ENCODE measurements around the gene FCN2. TPM values are rescaled to one million over a fixed set of nuclear protein-coding genes. Genes with fewer than 3 reads are reported as not detected.

FCN2 gene
- total and polyA plus RNA-seq, 9 donors = 0.16 to 0.24 (median 0.18) TPM; not detected in 5

GRCh38 chr9:134895097-134895496, 14.5 kb downstream of the FCN2 start:
- Histone ChIP-seq H3K4me3 (ENCODE audit: low read length) (no peak overlapping the region), H3K36me3 (ENCODE audit: control insufficient read depth, insufficient read depth, low read length) (no peaks in the 10 kb centered on the region), H3K4me1 (ENCODE audit: control insufficient read depth, insufficient read depth, low read length) (peaks cover 37% of the 10 kb centered on the region), H3K27ac (ENCODE audit: low read length) (peak overlapping the region; percentile 82), H3K9me3 (replicated peaks; ENCODE audit: control insufficient read depth, low read depth, low read length) (peaks cover 9% of the 10 kb centered on the region), H3K27me3 (ENCODE audit: control insufficient read depth, insufficient read depth, low read length) (no peaks in the 10 kb centered on the region)
- WGBS (ENCODE audit: insufficient coverage) = 69% methylated on average over 3 of the region's 3 CpGs
- no peak for DNase-seq

GRCh38 chr9:134895567-134895907, 14.9 kb downstream of the FCN2 start:
- no peak for DNase-seq
- Histone ChIP-seq H3K9me3 (replicated peaks; ENCODE audit: control insufficient read depth, low read depth, low read length) (peaks cover 9% of the 10 kb centered on the region), H3K27ac (ENCODE audit: low read length) (peak overlapping the region; percentile 82), H3K27me3 (ENCODE audit: control insufficient read depth, insufficient read depth, low read length) (no peaks in the 10 kb centered on the region), H3K4me1 (ENCODE audit: control insufficient read depth, insufficient read depth, low read length) (peaks cover 37% of the 10 kb centered on the region), H3K36me3 (ENCODE audit: control insufficient read depth, insufficient read depth, low read length) (no peaks in the 10 kb centered on the region), H3K4me3 (ENCODE audit: low read length) (no peak overlapping the region)
- WGBS (ENCODE audit: insufficient coverage) = no CpG with 5 or more reads among the region's 2 CpGs

- 31% methylated on average over 12 of the region's 14 CpGs for WGBS (ENCODE audit: insufficient coverage)
- H3K27ac ChIP-seq (ENCODE audit: low read length) = peak overlapping the region; percentile 82
- H3K4me3 ChIP-seq (ENCODE audit: low read length) = no peak overlapping the region
- peak; percentile 85 for DNase-seq
- H3K4me1 ChIP-seq (ENCODE audit: control insufficient read depth, insufficient read depth, low read length) = peaks cover 33% of the 10 kb centered on the region
- H3K36me3 ChIP-seq (ENCODE audit: control insufficient read depth, insufficient read depth, low read length) = no peaks in the 10 kb centered on the region
- H3K27me3 ChIP-seq (ENCODE audit: control insufficient read depth, insufficient read depth, low read length) = no peaks in the 10 kb centered on the region
- H3K9me3 ChIP-seq (replicated peaks; ENCODE audit: control insufficient read depth, low read depth, low read length) = peaks cover 9% of the 10 kb centered on the region
Observed at GRCh38 chr9:134895908-134896833, 15.6 kb downstream of the FCN2 start.

GRCh38 chr9:134896834-134897583, 16.4 kb downstream of the FCN2 start:
- peaks cover 26% of the 10 kb centered on the region for H3K4me1 ChIP-seq (ENCODE audit: control insufficient read depth, insufficient read depth, low read length)
- 57% methylated on average over 8 of the region's 14 CpGs for whole genome bisulfite sequencing (ENCODE audit: insufficient coverage)
- DNase-seq = no peak
- no peaks in the 10 kb centered on the region for H3K36me3 ChIP-seq (ENCODE audit: control insufficient read depth, insufficient read depth, low read length)
- H3K4me3 ChIP-seq (ENCODE audit: low read length) = no peak overlapping the region
- no peaks in the 10 kb centered on the region for H3K27me3 ChIP-seq (ENCODE audit: control insufficient read depth, insufficient read depth, low read length)
- H3K27ac ChIP-seq (ENCODE audit: low read length) = peak overlapping the region; percentile 82
- H3K9me3 ChIP-seq (replicated peaks; ENCODE audit: control insufficient read depth, low read depth, low read length) = peaks cover 9% of the 10 kb centered on the region

GRCh38 chr9:134897584-134898170, 17.1 kb downstream of the FCN2 start:
- no peaks in the 10 kb centered on the region for H3K36me3 ChIP-seq (ENCODE audit: control insufficient read depth, insufficient read depth, low read length)
- H3K4me1 ChIP-seq (ENCODE audit: control insufficient read depth, insufficient read depth, low read length) = peaks cover 19% of the 10 kb centered on the region
- no peaks in the 10 kb centered on the region for H3K27me3 ChIP-seq (ENCODE audit: control insufficient read depth, insufficient read depth, low read length)
- peak; percentile 26 for DNase-seq
- H3K4me3 ChIP-seq (ENCODE audit: low read length) = no peak overlapping the region
- H3K9me3 ChIP-seq (replicated peaks; ENCODE audit: control insufficient read depth, low read depth, low read length) = peaks cover 9% of the 10 kb centered on the region
- 60% methylated on average over 1 of the region's 2 CpGs for WGBS (ENCODE audit: insufficient coverage)
- H3K27ac ChIP-seq (ENCODE audit: low read length) = peak overlapping the region; percentile 57

GRCh38 chr9:134898319-134898718, 17.7 kb downstream of the FCN2 start:
- WGBS (ENCODE audit: insufficient coverage) = 0% methylated on average over 1 of the region's 2 CpGs
- no peak for DNase-seq
- Histone ChIP-seq H3K9me3 (replicated peaks; ENCODE audit: control insufficient read depth, low read depth, low read length) (peaks cover 9% of the 10 kb centered on the region), H3K4me3 (ENCODE audit: low read length) (no peak overlapping the region), H3K27ac (ENCODE audit: low read length) (peak overlapping the region; percentile 57), H3K4me1 (ENCODE audit: control insufficient read depth, insufficient read depth, low read length) (peaks cover 19% of the 10 kb centered on the region), H3K36me3 (ENCODE audit: control insufficient read depth, insufficient read depth, low read length) (no peaks in the 10 kb centered on the region), H3K27me3 (ENCODE audit: control insufficient read depth, insufficient read depth, low read length) (no peaks in the 10 kb centered on the region)

- DNase-seq = no peak
- no peaks in the 10 kb centered on the region for H3K36me3 ChIP-seq (ENCODE audit: control insufficient read depth, insufficient read depth, low read length)
- peaks cover 19% of the 10 kb centered on the region for H3K4me1 ChIP-seq (ENCODE audit: control insufficient read depth, insufficient read depth, low read length)
- H3K9me3 ChIP-seq (replicated peaks; ENCODE audit: control insufficient read depth, low read depth, low read length) = peaks cover 9% of the 10 kb centered on the region
- no peaks in the 10 kb centered on the region for H3K27me3 ChIP-seq (ENCODE audit: control insufficient read depth, insufficient read depth, low read length)
- H3K27ac ChIP-seq (ENCODE audit: low read length) = no peak overlapping the region
- H3K4me3 ChIP-seq (ENCODE audit: low read length) = no peak overlapping the region
- WGBS (ENCODE audit: insufficient coverage) = no CpG with 5 or more reads among the region's 3 CpGs
Observed at GRCh38 chr9:134899168-134899567, 18.6 kb downstream of the FCN2 start.

- H3K36me3 ChIP-seq (ENCODE audit: control insufficient read depth, insufficient read depth, low read length) = no peaks in the 10 kb centered on the region
- no peaks in the 10 kb centered on the region for H3K27me3 ChIP-seq (ENCODE audit: control insufficient read depth, insufficient read depth, low read length)
- H3K4me1 ChIP-seq (ENCODE audit: control insufficient read depth, insufficient read depth, low read length) = peaks cover 19% of the 10 kb centered on the region
- DNase-seq = no peak
- H3K27ac ChIP-seq (ENCODE audit: low read length) = no peak overlapping the region
- peaks cover 8% of the 10 kb centered on the region for H3K9me3 ChIP-seq (replicated peaks; ENCODE audit: control insufficient read depth, low read depth, low read length)
- H3K4me3 ChIP-seq (ENCODE audit: low read length) = no peak overlapping the region
- WGBS (ENCODE audit: insufficient coverage) = no CpG with 5 or more reads among the region's 1 CpG
Observed at GRCh38 chr9:134899818-134900217, 19.2 kb downstream of the FCN2 start.

- DNase-seq = peak; percentile 31
- no peaks in the 10 kb centered on the region for H3K27me3 ChIP-seq (ENCODE audit: control insufficient read depth, insufficient read depth, low read length)
- no peaks in the 10 kb centered on the region for H3K36me3 ChIP-seq (ENCODE audit: control insufficient read depth, insufficient read depth, low read length)
- peaks cover under 1% of the 10 kb centered on the region for H3K4me1 ChIP-seq (ENCODE audit: control insufficient read depth, insufficient read depth, low read length)
- no CpG with 5 or more reads among the region's 3 CpGs for WGBS (ENCODE audit: insufficient coverage)
- H3K4me3 ChIP-seq (ENCODE audit: low read length) = no peak overlapping the region
- H3K27ac ChIP-seq (ENCODE audit: low read length) = no peak overlapping the region
- peaks cover 5% of the 10 kb centered on the region for H3K9me3 ChIP-seq (replicated peaks; ENCODE audit: control insufficient read depth, low read depth, low read length)
Observed at GRCh38 chr9:134902936-134903335, 22.3 kb downstream of the FCN2 start.
